DND-41 (cell line): ENCODE results near the gene PACS2.

Experiments
- CTCF ChIP-seq: IDR thresholded peaks from 2 replicates; pipeline ENCODE4 v1.5.1; 2012; ENCODE audit warnings: borderline replicate concordance, low read length, moderate library complexity, mild to moderate bottlenecking; ENCODE audit not compliant: poor library complexity, severe bottlenecking; ENCODE audit errors: extremely low read depth
- EZH2 ChIP-seq: IDR thresholded peaks from 3 replicates; pipeline ENCODE4 v1.6.1; 2012; ENCODE audit warnings: borderline replicate concordance, low read depth, mild to moderate bottlenecking, moderate library complexity, low read length, inconsistent platforms; ENCODE audit not compliant: severe bottlenecking

GRCh38 chr14:105333613-105334364 is 19.2 kb downstream of the PACS2 start:
- no peak for TF ChIP-seq CTCF
- TF ChIP-seq EZH2, result no peak
